Posterior cingulate gyrus (tissue), 11 donors: Measurements from ENCODE around the gene CCND1.

Experiments
- DNase-seq, 10 donors: peaks; one replicate each; pipeline versions ENCODE4 v3.0.0 to v3.0.0-alpha.2; 2020 to 2021; ENCODE audit warnings: mixed read lengths in 3 of 10
- intact Hi-C: fragments of 100-400 bp; cut with DNase I; formaldehyde crosslinking; loops from one replicate; pipeline ENCODE4 v1.15.1; 2023

Gene CCND1

DNA sequence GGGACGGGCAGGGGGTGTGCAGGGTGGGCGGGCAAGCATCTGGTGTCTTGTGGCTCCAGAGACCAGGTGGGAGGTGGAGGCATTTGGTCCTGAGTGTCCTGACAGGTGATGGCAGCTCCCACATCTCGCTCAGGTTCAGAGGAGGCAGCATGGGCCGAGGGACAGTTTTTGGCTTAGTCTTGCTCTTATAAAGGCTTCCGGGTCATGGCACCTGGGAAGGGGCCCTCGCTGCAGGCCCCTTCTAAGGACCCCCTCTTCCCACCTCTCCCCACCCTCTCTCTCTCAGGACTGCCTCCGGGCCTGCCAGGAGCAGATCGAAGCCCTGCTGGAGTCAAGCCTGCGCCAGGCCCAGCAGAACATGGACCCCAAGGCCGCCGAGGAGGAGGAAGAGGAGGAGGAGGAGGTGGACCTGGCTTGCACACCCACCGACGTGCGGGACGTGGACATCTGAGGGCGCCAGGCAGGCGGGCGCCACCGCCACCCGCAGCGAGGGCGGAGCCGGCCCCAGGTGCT lies 9.9 kb downstream of the CCND1 start:
- intact Hi-C loops: no loop called here
- DNase-seq: peak in 4 of 10 donors; percentile 7 to 72 (median 62)

DNA sequence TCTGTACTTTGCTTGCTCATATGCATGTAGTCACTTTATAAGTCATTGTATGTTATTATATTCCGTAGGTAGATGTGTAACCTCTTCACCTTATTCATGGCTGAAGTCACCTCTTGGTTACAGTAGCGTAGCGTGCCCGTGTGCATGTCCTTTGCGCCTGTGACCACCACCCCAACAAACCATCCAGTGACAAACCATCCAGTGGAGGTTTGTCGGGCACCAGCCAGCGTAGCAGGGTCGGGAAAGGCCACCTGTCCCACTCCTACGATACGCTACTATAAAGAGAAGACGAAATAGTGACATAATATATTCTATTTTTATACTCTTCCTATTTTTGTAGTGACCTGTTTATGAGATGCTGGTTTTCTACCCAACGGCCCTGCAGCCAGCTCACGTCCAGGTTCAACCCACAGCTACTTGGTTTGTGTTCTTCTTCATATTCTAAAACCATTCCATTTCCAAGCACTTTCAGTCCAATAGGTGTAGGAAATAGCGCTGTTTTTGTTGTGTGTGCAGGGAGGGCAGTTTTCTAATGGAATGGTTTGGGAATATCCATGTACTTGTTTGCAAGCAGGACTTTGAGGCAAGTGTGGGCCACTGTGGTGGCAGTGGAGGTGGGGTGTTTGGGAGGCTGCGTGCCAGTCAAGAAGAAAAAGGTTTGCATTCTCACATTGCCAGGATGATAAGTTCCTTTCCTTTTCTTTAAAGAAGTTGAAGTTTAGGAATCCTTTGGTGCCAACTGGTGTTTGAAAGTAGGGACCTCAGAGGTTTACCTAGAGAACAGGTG lies 11.1 kb downstream of the CCND1 start:
- DNase-seq: peak in 4 of 10 donors; percentile 6 to 79 (median 44)
- intact Hi-C loops: no loop called here

DNA sequence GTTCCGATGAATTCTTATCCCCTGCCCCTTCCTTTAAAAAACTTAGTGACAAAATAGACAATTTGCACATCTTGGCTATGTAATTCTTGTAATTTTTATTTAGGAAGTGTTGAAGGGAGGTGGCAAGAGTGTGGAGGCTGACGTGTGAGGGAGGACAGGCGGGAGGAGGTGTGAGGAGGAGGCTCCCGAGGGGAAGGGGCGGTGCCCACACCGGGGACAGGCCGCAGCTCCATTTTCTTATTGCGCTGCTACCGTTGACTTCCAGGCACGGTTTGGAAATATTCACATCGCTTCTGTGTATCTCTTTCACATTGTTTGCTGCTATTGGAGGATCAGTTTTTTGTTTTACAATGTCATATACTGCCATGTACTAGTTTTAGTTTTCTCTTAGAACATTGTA lies 12.0 kb downstream of the CCND1 start:
- DNase-seq: peak in 3 of 10 donors; percentile 1 to 22 (median 16)
- intact Hi-C loops: no loop called here

DNA sequence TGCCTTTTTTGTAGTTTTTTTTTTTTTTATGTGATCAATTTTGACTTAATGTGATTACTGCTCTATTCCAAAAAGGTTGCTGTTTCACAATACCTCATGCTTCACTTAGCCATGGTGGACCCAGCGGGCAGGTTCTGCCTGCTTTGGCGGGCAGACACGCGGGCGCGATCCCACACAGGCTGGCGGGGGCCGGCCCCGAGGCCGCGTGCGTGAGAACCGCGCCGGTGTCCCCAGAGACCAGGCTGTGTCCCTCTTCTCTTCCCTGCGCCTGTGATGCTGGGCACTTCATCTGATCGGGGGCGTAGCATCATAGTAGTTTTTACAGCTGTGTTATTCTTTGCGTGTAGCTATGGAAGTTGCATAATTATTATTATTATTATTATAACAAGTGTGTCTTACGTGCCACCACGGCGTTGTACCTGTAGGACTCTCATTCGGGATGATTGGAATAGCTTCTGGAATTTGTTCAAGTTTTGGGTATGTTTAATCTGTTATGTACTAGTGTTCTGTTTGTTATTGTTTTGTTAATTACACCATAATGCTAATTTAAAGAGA lies 12.5 kb downstream of the CCND1 start:
- peak in 3 of 10 donors; percentile 21 to 64 (median 40) for DNase-seq
- intact Hi-C loops: no loop called here

DNA sequence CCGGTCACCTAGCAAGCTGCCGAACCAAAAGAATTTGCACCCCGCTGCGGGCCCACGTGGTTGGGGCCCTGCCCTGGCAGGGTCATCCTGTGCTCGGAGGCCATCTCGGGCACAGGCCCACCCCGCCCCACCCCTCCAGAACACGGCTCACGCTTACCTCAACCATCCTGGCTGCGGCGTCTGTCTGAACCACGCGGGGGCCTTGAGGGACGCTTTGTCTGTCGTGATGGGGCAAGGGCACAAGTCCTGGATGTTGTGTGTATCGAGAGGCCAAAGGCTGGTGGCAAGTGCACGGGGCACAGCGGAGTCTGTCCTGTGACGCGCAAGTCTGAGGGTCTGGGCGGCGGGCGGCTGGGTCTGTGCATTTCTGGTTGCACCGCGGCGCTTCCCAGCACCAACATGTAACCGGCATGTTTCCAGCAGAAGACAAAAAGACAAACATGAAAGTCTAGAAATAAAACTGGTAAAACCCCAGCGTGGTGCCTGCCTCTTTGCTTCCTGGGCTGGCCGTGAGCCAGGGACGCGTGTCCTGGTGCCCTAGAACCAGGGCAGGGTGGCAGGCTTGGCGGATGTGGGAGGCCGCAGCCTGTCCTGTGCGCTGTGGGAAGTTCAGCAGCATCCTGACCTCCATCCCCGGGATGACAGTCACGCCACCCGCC lies 13.2 kb downstream of the CCND1 start:
- DNase-seq: peak in 3 of 10 donors; percentile 72 to 82 (median 75)
- intact Hi-C loops: no loop called here

DNA sequence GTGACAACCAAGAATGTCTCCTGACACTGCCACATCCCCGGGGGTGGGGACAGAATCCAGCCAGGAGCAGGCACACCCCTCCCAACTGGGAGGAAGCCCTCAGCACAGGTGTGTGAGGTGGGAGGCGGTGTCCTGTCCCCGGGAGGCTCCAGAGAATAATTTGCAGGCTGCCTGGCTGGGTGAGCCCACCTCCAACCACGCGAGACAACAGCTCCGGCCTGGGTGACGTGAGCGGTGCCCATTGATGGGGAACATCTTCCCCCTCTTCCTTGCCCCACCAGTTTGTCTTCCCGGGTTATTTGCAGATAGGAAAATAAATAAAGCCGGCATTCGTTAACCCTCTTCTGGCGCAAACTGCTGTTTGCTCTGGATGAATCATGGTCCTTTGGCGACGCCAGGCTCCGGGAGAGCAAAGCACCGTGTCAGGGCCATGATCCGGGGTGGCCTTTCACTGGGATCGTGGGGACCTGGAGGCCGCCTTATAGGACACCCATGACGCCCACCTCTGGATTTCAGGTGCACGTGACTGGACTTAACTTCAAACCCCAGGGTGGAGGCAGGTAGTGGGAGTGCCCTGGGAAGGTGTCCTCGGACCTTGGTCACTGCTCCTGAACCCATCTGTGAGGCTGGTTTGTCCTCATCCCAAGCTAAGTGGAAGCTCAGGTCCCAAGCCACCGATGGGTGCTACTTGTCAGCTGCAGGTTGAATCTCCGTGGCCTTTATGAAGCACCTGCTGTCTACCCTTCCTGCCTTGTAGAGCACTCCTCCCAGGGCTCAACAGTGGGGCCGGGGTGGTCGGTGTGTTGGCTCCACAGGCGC lies 13.9 kb downstream of the CCND1 start:
- DNase-seq: peak in 3 of 10 donors; percentile 59 to 80 (median 73)
- intact Hi-C loops: no loop called here

DNA sequence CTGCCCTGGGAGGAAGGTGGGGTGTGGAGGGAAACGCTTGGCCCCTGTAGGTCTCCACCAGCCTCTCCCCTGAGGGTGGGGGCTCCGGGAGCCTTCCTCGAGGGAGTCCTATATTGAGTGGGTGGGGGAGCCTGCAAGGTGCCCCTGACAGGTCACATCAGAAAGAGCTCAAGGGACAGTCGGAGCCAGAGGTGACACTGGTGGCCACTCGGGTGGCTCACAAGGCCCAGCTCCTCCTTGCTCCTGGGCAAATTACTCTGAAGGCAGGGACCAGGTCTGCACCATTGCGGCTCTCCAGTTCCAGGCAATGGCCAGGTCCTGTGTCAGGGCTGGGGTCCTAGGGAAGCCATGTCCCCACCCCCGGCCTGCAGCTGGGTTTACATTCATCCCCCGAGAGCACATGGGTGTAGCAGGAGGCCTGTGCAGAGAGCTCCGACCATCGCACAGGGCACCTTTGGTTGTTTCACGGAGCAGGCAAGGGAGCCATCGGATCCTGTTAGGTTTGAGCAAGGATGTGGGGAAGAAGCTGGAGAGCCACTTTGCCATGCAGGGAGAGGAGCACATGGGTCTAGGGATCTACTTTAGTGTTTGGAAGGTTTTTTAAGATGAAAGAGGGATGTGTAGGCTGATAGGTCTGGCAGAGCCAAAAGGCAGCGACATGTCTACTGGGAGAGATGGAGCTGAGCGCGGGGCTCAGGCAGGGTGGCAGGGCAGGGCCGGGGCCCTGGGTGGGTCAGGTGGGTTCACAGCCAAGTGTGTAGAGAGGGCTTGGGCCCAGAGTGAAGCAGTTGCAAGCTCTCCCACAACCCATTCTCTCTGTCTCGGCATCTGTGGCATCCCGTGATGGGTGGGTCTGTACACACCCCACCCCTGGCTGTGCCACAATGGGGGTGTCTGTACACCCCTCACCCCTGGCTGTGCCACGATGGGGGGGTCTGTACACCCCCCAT lies 14.8 kb downstream of the CCND1 start:
- intact Hi-C loops: no loop called here
- DNase-seq: peak in 3 of 10 donors; percentile 53 to 64 (median 61)

DNA sequence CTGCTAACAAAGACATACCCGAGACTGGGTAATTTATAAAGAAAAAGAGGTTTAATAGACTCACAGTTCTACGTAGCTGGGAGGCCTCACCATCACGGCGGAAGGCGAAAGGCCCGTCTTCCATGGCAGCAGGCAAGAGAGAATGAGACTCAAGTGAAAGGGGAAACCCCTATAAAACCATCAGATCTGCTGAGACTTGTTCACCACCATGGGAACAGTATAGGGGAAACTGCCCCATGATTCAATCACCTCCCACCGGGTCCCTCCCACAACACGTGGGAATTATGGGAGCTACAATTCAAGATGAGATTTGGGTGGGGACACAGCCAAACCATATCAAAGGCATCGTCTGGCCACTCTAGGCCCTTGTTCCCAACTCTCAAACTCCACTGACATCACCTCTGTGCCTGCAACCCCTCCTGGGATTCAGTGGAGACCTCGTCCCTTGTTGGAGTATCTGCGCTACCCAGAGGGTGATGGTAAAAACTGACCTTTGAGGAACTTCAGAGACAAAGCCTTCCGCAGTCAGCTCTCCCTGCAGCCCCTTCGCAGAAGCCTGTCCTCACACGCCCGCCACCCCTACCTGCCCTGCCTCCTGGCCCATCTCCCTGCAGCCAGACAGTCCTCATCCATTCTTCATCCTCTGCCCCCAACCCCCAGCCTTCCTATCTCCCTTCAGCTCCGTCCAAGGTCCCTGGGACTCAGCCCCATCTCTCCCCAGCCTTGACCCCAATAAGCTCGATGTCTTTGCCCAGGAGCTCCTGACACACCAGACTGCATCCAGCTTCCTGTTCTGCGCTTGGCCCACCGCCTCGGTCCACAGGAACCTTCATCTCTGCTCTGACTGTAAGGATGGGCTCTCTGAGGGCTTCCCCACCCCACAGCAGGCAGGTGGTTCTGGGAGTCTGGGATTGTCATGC lies 15.8 kb downstream of the CCND1 start:
- intact Hi-C loops: no loop called here
- DNase-seq: peak in 4 of 10 donors; percentile 7 to 69 (median 58)

DNA sequence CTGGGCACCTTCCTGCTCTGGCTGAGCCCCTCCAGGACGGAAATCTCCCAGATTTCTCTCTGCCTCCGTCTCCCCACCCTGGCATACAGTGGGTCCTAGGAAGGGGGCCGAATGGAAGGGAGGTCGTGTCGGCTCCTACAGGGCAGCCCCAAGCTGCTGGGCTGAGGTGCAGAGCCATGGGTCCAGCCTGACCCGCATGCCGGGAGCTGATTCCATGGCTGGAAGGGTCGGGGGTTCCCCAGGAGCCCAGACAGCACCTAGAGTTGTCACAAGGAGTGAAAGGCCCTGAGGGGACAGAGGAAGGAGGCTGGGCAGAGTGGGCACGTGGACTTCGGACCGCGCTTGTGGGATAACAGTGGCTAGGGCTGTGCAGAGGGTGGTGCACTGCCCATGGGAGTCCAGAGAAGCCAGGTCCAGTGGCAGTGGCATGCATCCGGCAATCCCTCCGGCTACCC lies 16.5 kb downstream of the CCND1 start:
- peak in 4 of 10 donors; percentile 13 to 61 (median 52) for DNase-seq

DNA sequence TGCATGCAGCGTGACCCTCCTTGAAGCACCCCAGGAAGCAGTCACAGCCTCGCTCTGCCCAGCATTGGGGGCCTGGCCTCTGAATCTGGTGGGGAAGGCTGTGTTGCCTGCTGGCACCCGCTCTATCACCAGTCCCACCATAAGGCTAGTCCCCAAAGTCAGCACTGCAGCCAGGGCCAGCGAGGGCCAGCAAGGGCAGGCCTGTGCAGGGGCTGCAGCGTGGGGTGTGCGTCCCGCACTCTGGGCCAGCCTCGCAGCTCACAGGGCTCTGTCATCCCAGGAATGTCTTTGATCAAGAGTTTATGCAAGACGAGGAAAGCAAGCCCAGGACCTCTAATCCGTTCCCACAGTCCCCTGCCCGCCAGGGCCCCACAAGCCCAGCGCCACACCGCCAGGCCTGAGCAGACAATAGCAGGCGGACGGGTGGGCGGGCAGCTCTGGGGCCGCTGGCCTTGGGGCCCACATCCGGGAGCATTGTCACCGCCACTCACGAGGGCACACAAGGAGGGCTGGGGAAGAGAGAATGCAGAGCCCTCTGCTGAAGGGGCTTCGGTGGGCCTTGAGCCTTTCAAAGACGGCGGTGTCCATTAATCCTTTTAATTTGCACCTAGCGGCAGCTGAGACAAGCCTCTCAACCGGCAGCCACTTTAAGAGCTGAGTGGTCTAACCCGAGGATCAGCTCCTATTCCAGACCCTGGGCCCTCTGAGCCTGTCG lies 17.1 kb downstream of the CCND1 start:
- DNase-seq: peak in 4 of 10 donors; percentile 20 to 81 (median 58)
- intact Hi-C loops: no loop called here

More for the DNA sequence above, 16.5 kb downstream of the CCND1 start:
- intact Hi-C loops: no loop called here

DNA sequence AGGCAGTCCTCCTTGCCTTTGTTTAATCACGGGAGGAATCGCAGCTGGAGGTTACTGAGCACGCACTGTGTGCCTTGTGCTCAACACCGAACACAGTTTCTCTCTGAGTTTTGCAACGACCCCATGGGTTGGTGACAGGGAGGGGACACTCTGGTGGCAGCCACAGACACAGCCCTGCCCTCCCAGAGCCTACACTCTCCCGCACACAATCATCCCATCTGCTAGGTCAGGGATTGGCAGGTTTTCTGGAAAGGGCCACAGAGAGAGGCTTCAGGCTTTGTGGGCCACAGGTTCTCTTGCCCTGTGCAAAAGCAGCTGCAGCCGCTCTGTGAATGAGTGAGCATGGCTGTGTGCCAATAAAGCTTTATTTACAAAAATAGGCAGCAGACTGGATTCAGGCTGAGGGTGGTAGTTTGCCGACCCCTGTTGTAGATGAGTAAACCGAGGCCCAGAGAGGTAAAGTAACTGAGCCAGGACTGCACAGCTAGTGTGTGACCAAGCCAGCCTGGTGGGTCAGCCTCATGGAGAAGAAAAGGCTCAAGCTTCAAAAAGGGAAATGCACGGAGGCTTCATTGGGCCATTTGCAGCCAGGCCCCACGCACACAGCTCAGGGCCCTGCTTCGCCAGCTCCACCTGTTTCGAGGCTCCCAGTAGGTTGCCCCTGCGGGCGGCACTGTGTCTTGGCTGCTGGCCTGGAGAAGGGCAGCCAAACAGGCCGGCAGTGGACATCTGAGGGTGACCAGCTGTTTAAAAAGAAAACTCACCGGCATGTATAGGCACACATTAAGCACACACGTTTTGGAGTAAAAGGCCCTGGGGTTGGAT lies 17.9 kb downstream of the CCND1 start:
- DNase-seq: peak in 4 of 10 donors; percentile 7 to 61 (median 38)
- intact Hi-C loops: no loop called here

DNA sequence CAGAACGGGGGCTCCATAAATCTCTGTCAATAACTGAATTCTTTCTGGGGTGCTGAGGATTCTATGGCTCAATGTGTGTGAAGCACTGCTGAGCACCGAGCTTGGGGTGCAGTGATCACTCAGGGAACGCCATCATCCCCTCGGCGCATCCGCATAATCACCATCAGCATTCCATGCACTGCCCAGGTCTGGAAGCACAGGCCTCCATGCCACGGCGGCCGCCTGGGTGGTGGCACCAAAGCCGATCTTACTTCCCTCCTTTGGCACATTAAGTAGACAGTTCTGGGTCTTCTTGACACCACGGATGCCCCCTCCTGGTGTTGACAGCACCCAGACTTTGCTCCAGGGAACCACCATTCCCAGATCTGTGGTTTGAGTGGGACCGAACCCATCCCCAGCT lies 18.6 kb downstream of the CCND1 start:
- peak in 4 of 10 donors; percentile 4 to 63 (median 48) for DNase-seq
- intact Hi-C loops: no loop called here

DNA sequence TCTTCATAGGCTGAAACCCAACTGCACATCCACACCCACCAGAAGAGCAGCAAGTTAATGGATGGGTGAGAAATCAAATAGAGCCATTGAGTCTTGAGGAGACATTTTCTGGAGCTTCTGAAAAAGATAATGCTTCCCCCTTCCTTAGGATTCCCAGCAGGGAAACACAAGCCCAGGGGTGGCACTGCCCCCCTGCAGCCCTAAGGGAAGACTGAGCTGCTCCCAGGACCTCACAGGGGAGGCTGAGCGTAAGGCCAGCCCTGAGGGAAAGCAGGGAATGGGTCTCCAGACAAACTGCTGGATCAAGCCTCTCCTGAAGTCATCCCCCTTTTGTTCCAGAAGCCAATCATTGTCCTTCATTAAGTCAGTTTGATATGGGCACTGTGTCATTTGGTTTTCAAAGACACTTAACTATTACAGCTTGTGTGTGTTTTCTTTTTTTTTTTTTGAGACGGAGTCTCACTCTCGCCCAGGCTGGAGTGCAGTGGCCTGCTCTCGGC lies 19.1 kb downstream of the CCND1 start:
- intact Hi-C loops: no loop called here
- peak in 1 of 10 donors; percentile 7 for DNase-seq

DNA sequence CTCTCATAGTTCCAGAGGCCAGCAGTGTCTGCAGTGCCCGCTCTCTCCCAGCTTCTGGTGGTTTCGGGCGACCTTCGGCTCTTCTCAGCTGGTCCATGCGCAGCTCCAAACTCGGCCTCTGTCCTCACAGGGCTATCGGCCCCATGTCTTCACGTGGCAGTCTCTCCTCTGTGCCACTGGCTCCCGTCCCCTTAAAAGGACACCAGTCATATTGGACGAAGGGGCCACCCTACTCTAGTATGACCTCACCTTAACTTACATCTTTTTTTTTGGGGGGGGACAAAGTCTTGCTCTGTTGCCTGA lies 20.4 kb downstream of the CCND1 start:
- peak in 3 of 10 donors; percentile 14 to 20 (median 14) for DNase-seq

DNA sequence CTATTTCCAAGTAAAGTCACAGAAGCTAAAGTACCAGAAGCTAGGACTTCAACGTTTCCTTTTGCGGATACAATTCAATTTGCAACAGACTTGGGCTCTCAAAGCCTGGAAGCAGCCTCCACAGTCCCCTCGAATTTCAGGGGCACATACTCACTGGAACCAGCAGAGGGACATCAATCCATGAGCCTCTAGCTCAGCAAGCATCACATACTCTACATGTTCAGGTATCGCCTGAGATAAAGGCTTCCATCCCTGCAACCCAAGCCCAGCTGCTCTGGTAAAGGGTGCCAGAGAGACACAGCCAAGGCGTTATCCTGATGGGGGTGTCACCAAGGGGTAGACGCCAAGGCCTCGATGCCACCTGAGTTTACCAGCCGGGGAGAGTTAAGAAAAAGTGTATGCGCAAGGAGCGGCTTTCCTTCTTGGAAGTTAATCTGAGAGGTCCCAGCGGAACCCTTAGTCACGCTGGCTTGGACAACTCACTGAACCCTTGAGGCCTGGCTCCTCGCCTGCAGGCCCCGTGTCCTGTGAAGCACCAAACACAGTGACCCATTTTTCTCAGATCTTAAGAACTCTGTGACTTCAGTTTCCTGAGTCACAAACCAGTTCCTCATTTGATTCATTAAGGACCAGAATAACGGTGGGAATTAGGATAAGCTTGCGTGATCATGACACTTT lies 21.2 kb downstream of the CCND1 start:
- intact Hi-C loops: no loop called here
- DNase-seq: peak in 4 of 10 donors; percentile 26 to 77 (median 64)

More for the DNA sequence above, 20.4 kb downstream of the CCND1 start:
- intact Hi-C loops: no loop called here

DNA sequence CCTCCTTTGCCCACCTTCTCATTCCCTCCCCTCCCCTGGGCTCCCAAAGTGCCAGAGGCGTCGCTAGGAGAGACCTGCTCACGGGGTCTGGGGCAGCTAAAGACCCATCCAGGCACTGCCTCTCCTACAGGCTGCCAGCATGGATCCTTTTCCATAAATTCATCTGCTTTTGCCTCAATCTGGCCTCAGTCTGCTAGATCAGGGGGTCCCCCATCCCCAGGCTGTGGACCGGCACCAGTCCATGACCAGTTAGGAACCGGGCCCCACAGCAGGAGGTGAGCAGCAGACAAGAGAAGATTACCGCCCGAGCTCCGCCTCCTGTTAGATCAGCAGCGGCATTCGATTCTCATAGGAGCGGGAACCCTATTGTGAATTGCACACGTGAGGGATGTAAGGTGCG lies 21.9 kb downstream of the CCND1 start:
- peak in 4 of 10 donors; percentile 1 to 72 (median 30) for DNase-seq

More for the DNA sequence above, 21.9 kb downstream of the CCND1 start:
- intact Hi-C loops: no loop called here
